HG03354 (cell line): ENCODE measurements around the gene CDKN1C.

Experiments used
- ATAC-seq: cut with Tn5 transposase; IDR thresholded peaks from one replicate; pipeline ENCODE4 v1.9.1; 2021; ENCODE audit warnings: mild to moderate bottlenecking; ENCODE audit not compliant: unreplicated experiment, poor library complexity, severe bottlenecking

The CDKN1C gene

DNA sequence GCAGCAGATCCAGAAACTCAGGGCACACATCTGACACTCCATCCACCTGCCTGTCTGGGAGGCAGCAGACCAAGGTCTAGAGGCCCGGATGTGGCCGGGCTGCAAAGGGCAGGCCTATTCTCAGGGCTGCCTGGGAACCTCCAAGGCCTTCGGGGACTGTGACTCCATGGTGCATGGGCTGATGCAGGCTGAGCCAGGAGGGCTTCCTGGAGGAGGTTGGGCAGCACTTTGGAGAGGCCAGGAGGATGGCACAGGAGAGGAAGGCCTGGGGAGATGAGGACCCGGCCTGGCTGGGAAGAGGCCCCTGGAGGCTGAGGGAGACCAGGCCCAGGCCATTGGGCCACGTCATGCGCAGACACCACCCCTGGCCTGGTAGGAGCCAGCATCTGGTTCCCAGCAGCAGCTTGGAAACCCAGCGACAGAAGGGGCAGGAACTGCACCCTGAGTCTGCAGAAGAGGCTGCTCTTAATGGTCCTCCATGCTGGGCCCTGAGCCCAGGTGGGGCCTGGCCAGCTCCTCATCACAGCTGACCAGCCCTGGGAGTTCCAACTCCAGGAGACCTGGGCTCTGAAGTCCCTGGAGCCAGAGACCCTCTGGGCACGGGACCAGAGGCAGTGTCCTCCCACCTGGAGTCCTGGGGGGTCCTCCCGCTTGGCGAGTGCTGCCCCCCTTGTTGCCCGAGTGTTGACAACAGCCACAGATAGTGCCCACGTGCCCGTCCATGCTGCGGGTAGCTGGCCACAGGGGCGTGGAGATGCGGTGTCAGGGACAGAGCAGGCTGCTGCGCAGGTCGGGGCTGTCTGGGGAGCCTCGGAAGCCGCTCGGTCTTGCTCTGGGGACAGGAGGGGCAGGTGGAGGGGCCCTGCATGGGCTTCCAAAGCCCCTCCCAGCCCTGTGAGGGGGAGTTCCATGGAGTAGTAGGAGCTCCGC lies 38.1 kb upstream of the CDKN1C start:
- no peak for ATAC-seq

GRCh38 chr11:2922655-2923054 lies 37.1 kb upstream of the CDKN1C start:
- no peak for ATAC-seq

- no peak for ATAC-seq
These were observed 36.3 kb upstream of the CDKN1C start for GRCh38 chr11:2921742-2922493.

- no peak for ATAC-seq
These were observed 35.7 kb upstream of the CDKN1C start for GRCh38 chr11:2921261-2921660.

- ATAC-seq: no peak
These were observed 34.8 kb upstream of the CDKN1C start for GRCh38 chr11:2920343-2920742.

DNA sequence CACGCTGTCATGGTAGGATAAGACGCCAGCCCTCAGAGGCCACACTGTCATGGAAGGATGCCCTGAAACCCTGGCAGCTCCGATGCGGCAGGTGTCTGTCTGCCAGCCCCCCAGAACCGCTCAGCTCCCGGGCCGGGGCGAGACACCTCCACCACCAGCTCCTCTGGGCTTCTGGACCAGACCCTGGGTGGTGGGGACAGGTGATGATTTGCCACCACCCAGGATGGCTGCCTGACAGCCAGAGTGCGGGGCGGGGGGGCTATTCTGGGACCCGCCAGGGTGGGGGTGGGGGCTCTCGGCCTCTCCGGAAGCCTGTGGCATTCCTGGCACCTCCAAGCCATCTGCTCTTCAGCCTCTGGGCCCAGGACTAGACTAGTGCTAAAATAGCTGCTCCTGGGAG lies 34.3 kb upstream of the CDKN1C start:
- ATAC-seq: no peak

DNA sequence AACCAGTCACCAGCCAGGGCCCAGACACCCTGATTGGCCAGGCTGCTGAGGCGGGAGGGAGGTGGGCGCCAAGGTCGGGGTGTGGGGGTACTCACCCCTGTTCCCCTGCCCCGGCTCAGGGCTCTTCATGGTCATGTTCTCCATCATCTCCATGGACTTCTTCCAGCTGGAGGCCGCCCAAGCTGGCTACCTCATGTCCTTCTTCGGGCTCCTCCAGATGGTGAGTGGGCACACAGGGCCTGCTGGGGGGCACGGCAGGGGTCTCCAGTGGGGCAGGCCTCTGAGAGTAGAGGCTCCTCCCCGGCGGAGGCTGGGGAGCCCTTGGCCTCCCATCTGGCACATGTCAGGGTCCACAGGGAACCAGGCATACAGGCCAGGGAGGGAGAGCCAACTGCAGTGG lies 33.6 kb upstream of the CDKN1C start:
- no peak for ATAC-seq

DNA sequence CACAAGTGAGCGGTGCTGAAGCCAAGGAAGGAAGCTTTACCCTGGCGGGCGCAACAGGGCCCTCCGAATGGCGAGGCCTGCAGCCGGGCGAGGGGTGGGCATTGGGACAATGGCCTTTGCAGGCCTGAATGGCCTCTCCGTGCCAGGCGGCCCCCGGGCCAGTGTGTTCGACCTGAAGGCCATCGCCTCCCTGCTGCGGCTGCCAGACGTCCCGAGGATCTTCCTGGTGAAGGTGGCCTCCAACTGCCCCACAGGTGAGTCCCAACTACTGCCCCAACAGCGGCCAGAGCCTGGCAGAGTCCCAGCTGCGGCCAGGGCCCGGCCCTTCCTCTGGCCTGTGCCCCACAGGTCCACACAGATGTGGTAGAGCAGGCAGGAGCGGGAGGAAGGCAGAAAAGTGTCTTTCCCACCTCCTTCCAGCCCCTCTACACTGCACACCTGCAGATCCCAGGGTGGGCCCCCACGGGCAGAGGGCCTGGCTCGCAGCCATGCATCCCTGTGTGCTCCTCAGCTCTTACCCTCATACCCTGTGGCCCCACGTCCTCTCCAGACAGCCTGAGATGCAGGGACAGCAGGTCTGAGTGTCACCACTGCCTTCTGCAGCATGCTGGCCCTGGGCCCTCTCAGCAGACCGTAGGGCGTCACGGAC lies 32.4 kb upstream of the CDKN1C start:
- no peak for ATAC-seq

DNA sequence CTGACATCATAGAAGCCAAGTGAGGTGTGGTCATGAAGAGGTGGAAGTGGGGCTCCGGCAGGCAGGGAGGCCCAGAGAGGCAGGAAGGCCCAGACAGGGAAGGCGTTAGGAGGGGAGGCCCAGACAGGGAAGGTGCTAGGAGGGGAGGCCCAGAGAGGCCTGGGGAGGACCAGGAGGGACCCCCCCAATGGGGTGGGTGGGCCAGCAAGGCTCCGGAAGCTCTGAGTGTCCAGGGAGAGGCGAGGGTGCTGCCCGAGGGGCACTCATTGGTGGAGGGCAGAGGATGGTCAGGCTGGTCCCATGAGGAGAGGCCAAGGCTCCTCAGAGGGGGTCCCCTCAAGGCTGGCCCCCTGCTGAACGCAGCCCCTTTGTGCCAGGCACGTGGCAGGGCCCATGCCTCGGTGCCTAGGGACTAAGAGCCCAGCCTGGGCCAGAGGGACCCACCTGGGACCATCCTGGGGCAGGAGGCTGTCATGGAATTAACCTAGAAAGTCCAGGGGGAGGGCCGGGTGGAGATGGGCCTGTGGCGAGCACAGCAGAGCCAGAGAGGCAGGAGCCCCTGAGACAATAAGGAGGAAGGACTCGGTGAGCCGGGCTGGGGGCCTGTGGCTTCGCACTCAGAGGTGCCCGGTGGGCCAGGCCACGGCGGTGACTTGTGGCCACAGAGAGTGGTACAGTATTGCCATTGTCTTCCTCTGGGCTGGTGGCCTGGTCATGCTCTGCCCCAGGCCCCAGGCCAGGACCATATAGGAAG lies 31.5 kb upstream of the CDKN1C start:
- no peak for ATAC-seq

- no peak for ATAC-seq
These were observed 30.7 kb upstream of the CDKN1C start for GRCh38 chr11:2916114-2916891.

DNA sequence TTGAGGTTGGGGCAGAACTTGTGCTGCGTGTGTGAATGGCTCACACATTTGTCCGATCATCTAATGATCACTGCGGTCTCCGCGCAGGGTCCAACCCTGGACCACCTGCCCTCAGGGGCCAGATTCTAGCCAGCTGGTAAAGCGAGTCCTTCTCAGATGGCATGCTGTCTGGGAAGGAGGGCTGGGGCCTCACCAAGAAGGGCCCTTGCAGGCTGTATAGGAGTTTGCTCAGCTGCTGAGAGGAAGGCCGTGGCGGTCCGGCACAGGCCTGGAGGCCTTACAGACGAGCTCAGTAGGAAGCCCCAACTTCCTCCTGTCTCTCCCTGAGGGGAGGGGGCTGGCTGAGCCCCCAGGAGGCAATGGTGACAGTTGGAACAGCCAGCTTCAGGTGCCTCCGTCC lies 29.9 kb upstream of the CDKN1C start:
- no peak for ATAC-seq

GRCh38 chr11:2914455-2915195 lies 29.1 kb upstream of the CDKN1C start:
- no peak for ATAC-seq

- no peak for ATAC-seq
These were observed 28.2 kb upstream of the CDKN1C start for GRCh38 chr11:2913776-2914175.

GRCh38 chr11:2913019-2913431 lies 27.4 kb upstream of the CDKN1C start:
- ATAC-seq: no peak

DNA sequence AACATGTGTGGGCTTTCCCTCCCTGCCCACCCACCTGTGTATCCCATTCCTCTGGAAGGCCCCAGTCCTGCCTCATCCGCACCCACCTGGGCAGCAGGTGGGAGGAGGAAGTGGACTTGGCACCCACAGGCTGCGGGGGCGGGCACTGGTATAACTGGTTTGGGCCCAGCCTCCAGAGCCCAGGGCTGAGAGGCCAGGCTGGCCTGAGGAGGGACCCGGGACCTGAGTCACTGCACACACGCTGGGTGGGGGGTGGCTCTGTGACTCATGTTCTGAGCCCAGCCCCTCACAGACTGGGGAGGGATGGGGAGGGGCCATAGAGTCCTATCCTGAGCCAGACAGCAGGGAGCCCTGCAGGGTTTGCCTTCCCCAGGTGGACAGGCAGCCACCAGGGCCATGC lies 26.9 kb upstream of the CDKN1C start:
- no peak for ATAC-seq

DNA sequence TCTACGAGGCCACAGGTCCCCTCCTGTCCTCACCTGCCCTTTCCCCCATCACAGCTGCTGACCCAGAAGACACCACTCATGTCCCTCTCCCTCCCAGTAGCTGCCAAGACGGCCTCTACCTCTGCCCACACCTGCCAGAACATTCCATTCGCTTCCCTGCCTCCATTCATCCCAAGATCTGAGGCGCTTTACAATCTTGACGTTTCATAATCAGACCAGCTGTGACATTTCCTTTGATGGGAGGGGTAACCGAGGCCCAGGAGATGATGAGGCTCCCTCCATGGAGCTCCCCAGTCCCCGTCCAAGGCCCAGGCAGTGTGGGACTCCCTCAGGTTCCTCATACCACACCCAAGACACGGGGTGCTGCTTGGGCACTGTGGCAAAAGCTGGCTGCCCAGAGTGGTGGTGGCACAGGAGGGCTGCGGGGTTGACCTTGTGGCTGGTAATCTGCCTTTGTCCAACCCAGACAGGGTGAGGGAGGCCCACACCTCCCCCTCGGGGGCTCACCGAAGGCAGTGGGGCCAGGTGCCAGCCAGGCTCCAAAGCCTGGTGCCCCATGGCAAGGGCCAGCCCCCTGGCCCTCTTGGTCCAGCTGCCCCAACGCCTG lies 26.3 kb upstream of the CDKN1C start:
- no peak for ATAC-seq

DNA sequence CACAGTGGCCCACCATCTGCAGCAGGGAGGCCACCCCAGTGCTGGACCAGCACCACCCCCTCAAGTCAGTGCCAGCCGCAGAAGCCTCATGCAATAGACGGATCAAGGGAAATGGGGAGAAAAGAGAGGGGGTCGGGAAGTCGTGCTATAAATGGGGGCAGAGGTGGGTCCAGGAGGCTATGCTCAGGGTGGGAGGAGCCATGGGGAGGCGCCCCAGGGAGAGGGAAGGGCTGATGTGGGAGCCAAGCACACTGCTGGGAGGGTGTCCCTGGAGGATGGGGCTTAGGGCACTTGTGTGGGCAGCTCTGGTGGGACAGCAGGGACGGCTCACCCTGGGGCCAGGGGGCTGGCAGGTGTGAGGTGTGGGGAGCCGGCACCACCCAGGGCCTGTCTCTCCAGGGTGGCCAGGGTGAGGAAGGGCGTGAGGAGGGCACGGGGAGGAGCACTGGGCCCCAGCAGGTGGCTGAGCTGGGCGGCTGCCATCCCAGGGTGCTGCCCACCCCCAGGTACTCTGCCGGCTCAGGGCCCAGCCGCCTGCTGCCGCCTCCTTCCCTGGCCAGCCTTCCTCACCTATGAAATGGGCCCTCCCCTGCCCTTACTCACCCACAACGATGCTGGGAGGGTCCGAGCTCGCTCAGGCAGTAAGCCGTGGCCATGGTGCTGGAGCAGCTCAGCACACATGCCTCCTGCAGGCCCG lies 25.7 kb upstream of the CDKN1C start:
- no peak for ATAC-seq
